OCI-LY3 (cell line): ENCODE measurements around the gene C2.

ENCODE experiments used
- H2AFZ ChIP-seq: fragments of 200-600, 300-600 bp; shearing (Covaris generic); 2 replicates; pipeline ENCODE4 v1.6.0; 2014; ENCODE audit warnings: antibody characterized with exemption, low read depth, low read length
- H3K27ac ChIP-seq: fragments of 200-600, 300-600 bp; sonication (generic); 2 replicates; pipeline ENCODE4 v1.5.1; 2014; ENCODE audit warnings: mild to moderate bottlenecking, low read length, moderate library complexity, mixed read lengths
- H3K27me3 ChIP-seq: fragments of 200-600, 300-600 bp; sonication (generic); 2 replicates; pipeline ENCODE4 v1.6.1; 2014; ENCODE audit warnings: low read depth, low read length, mixed read lengths
- H3K36me3 ChIP-seq: fragments of 200-600, 300-600 bp; sonication (generic); replicated peaks from 2 replicates; pipeline ENCODE3; 2014; ENCODE audit warnings: low read depth, low read length, mixed read lengths
- H3K4me1 ChIP-seq: fragments of 300-600, 200-600 bp; sonication (generic); 2 replicates; pipeline ENCODE4 v1.6.1; 2014; ENCODE audit warnings: low read length, mixed read lengths
- H3K4me2 ChIP-seq: fragments of 200-600, 300-600 bp; sonication (generic); 2 replicates; pipeline ENCODE4 v1.6.1; 2014; ENCODE audit warnings: low read length, mixed read lengths
- H3K4me3 ChIP-seq: fragments of 300-600, 200-600 bp; sonication (generic); 2 replicates; pipeline ENCODE4 v1.5.1; 2014; ENCODE audit warnings: antibody characterized with exemption, mild to moderate bottlenecking, low read length, moderate library complexity
- H3K79me2 ChIP-seq: fragments of 300-600, 200-600 bp; shearing (Covaris generic); 2 replicates; pipeline ENCODE4 v1.6.1; 2014; ENCODE audit warnings: mild to moderate bottlenecking, low read length, mixed read lengths
- H3K9ac ChIP-seq: fragments of 300-600, 200-600 bp; shearing (Covaris generic); 2 replicates; pipeline ENCODE4 v1.6.0; 2014; ENCODE audit warnings: mild to moderate bottlenecking, low read length, moderate library complexity
- H3K9me3 ChIP-seq: fragments of 200-600, 300-600 bp; shearing (Covaris generic); 2 replicates; pipeline ENCODE4 v1.6.1; 2014; ENCODE audit warnings: low read length, mixed read lengths; ENCODE audit not compliant: insufficient read depth
- H4K20me1 ChIP-seq: fragments of 200-600, 300-600 bp; sonication (generic); 2 replicates; pipeline ENCODE4 v1.6.1; 2016; ENCODE audit warnings: low read length, mixed read lengths; ENCODE audit not compliant: insufficient read depth
- EZH2phosphoT487 ChIP-seq: fragments of 200-600 bp; shearing (Covaris generic); IDR thresholded peaks from 2 replicates; pipeline ENCODE4 v1.6.1; 2018; ENCODE audit warnings: antibody characterized with exemption, mixed run types, low read depth
- TF ChIP-seq, protein P1 (sequence below): fragments of 200-600, 300-600 bp; sonication (generic); IDR thresholded peaks from 2 replicates; pipeline ENCODE4 v1.5.1; 2014; ENCODE audit warnings: antibody characterized with exemption, low read length, low read depth

C2 gene

DNA sequence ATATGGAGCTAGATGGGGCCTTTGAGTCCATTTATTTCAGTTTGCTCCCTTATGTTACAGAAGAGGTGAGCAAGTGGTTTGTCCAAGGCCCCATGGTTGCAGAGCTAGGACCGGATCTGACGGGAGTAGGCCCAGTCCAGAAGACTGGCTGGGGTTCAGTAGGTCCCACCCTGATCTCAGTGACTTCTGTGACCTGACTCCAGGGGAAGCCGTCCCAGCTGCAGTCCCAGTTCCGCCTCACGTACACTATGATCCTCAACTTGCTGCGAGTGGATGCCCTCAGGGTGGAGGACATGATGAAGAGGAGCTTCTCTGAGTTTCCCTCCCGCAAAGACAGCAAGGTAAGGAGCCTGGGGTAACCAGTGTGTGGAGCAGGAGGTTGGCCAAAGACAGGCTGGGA, 39.0 kb downstream of the C2 start:
- H3K9ac ChIP-seq, result no peak overlapping the region
- no peaks in the 10 kb centered on the region for H3K9me3 ChIP-seq
- no peaks in the 10 kb centered on the region for H3K27me3 ChIP-seq
- no peak overlapping the region for H3K4me3 ChIP-seq
- TF ChIP-seq, protein P1, sequence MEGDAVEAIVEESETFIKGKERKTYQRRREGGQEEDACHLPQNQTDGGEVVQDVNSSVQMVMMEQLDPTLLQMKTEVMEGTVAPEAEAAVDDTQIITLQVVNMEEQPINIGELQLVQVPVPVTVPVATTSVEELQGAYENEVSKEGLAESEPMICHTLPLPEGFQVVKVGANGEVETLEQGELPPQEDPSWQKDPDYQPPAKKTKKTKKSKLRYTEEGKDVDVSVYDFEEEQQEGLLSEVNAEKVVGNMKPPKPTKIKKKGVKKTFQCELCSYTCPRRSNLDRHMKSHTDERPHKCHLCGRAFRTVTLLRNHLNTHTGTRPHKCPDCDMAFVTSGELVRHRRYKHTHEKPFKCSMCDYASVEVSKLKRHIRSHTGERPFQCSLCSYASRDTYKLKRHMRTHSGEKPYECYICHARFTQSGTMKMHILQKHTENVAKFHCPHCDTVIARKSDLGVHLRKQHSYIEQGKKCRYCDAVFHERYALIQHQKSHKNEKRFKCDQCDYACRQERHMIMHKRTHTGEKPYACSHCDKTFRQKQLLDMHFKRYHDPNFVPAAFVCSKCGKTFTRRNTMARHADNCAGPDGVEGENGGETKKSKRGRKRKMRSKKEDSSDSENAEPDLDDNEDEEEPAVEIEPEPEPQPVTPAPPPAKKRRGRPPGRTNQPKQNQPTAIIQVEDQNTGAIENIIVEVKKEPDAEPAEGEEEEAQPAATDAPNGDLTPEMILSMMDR, result no peak
- no peak for TF ChIP-seq EZH2phosphoT487
- H3K27ac ChIP-seq, result no peak overlapping the region
- peaks cover 8% of the 10 kb centered on the region for H3K36me3 ChIP-seq
- peaks cover 9% of the 10 kb centered on the region for H3K79me2 ChIP-seq
- peaks cover 7% of the 10 kb centered on the region for H3K4me1 ChIP-seq
- H2AFZ ChIP-seq, result no peak overlapping the region
- H4K20me1 ChIP-seq, result no peaks in the 10 kb centered on the region
- H3K4me2 ChIP-seq, result no peak overlapping the region

DNA sequence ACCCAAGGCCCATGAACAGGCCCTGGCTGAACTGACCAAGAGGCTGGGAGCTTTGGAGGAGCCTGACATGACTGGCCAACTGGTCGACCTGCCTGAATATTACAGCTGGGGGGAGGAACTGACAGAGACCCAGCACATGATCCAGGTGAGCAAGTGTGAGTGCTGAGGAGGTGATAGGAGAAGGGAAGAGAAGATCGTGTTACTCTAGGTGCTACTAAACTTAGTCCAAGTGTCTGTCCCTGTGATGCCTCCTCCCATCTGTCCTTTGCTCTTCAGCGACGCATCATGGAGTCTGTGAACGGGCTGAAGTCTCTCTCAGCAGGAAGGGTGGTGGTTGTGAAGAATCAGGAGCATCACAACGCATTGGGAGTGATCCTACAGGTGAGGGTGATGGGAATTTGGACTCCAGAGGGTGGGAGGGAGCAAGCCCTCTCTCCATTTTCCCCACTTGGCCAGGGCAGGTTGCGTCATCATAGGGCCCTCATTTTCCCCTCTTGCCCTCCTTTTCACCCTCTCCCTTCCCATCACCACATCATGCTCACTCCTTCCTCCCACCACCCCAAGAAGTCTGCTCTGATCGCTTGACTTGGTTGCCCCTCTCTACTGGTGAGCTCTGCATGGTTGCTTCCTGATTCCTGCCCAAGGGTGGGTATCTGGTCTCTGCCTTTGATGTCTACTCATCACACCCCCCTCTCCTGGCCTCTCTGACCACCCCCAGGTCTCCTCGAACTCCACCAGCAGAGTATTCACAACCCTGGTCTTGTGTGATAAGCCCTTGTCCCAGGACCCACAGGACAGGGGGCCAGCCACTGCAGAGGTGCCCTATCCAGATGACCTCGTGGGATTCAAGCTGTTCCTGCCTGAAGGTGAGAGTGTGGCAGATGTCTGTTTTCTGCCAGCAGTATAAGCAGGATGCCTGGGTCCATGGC, 39.7 kb downstream of the C2 start:
- no peak overlapping the region for H2AFZ ChIP-seq
- no peaks in the 10 kb centered on the region for H3K27me3 ChIP-seq
- TF ChIP-seq, protein P1, result no peak
- no peak overlapping the region for H3K9ac ChIP-seq
- peaks cover 7% of the 10 kb centered on the region for H3K4me1 ChIP-seq
- no peak overlapping the region for H3K4me2 ChIP-seq
- no peak overlapping the region for H3K27ac ChIP-seq
- peaks cover 11% of the 10 kb centered on the region for H3K79me2 ChIP-seq
- H3K9me3 ChIP-seq, result no peaks in the 10 kb centered on the region
- no peaks in the 10 kb centered on the region for H4K20me1 ChIP-seq
- no peak overlapping the region for H3K4me3 ChIP-seq
- peaks cover 6% of the 10 kb centered on the region for H3K36me3 ChIP-seq

- TF ChIP-seq, protein P1, result no peak
- no peak for TF ChIP-seq EZH2phosphoT487
- no peak overlapping the region for H3K27ac ChIP-seq
- no peak overlapping the region for H3K4me2 ChIP-seq
- H3K27me3 ChIP-seq, result no peaks in the 10 kb centered on the region
- no peak overlapping the region for H2AFZ ChIP-seq
- H3K9me3 ChIP-seq, result no peaks in the 10 kb centered on the region
- no peak overlapping the region for H3K9ac ChIP-seq
- H4K20me1 ChIP-seq, result no peaks in the 10 kb centered on the region
- H3K4me1 ChIP-seq, result peaks cover 9% of the 10 kb centered on the region
- peaks cover 6% of the 10 kb centered on the region for H3K36me3 ChIP-seq
- H3K79me2 ChIP-seq, result peaks cover 11% of the 10 kb centered on the region
- H3K4me3 ChIP-seq, result no peak overlapping the region
Observed at GRCh38 chr6:31967926-31968320, 40.4 kb downstream of the C2 start.

GRCh38 chr6:31968326-31968725, 40.8 kb downstream of the C2 start:
- Histone ChIP-seq H3K36me3 (peaks cover 6% of the 10 kb centered on the region), H3K27ac (no peak overlapping the region), H2AFZ (no peak overlapping the region)

More at GRCh38 chr6:31968326-31968725, 40.8 kb downstream of the C2 start:
- Histone ChIP-seq H3K4me1 (peaks cover 13% of the 10 kb centered on the region), H3K79me2 (peaks cover 11% of the 10 kb centered on the region), H4K20me1 (no peaks in the 10 kb centered on the region), H3K4me2 (no peak overlapping the region), H3K9me3 (no peaks in the 10 kb centered on the region), H3K9ac (no peak overlapping the region), H3K27me3 (no peaks in the 10 kb centered on the region), H3K4me3 (no peak overlapping the region)
- TF ChIP-seq, protein P1, result no peak
- no peak for TF ChIP-seq EZH2phosphoT487
